Measurements from ENCODE around the gene CORO1A. TPM values are rescaled to one million over a fixed set of nuclear protein-coding genes. Genes with fewer than 3 reads are reported as not detected.
"Not testable (repeated sequence)": the region's sequence is repeated elsewhere in the genome, so short reads cannot be mapped to it uniquely, and the experiment has no call there.

Gene CORO1A
- total RNA-seq, 1 donor from 2014 or later, result 843 TPM

DNA sequence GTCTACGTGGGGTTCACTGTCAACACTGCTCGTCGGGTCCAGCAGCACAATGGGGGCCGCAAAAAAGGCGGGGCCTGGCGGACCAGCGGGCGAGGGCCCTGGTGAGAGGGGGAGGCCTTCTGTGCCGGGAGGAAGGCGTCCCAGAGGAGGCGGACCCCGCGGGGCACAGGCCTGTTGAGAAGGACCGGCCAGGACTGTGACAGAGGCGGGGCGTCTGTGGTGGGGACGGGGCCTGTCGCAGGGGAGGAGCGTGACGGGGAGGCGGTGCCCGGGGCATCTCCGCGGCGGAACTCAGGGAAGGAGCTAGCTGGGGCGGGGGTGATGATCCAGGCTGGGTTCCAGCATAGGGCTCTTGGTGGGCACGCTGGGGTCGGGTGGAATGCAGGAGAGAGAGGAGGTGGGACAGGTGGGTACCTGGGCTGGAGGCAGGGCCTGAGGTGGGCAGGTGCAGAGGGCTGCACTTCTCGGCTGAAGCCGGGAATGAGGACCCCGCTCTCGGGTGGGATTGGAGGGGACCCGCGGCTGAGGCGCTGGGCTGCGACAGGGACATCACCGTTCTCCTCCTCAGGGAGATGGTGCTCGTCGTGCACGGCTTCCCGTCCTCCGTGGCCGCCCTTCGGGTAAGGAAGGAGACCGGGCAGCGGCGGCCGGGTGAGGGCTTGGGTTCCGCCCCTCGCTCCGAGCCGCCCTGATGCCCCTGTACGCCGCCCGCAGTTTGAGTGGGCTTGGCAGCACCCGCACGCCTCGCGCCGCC lies 10.9 kb downstream of the CORO1A start:
- H3K9me3 Mint-ChIP-seq; H3K4me3 Mint-ChIP-seq (ENCODE audit: low read depth); H3K27me3 Mint-ChIP-seq (ENCODE audit: low read depth); intact Hi-C loops (cut with micrococcal nuclease); H3K27ac Mint-ChIP-seq; H3K36me3 Mint-ChIP-seq (ENCODE audit: low read depth); H3K4me1 Mint-ChIP-seq (ENCODE audit: low read depth): not testable (repeated sequence)
- peak; percentile 13 for DNase-seq (ENCODE audit: low spot score)

- not testable (repeated sequence) for H3K27ac Mint-ChIP-seq
Observed at GRCh38 chr16:30197001-30197400, 13.6 kb downstream of the CORO1A start.

DNA sequence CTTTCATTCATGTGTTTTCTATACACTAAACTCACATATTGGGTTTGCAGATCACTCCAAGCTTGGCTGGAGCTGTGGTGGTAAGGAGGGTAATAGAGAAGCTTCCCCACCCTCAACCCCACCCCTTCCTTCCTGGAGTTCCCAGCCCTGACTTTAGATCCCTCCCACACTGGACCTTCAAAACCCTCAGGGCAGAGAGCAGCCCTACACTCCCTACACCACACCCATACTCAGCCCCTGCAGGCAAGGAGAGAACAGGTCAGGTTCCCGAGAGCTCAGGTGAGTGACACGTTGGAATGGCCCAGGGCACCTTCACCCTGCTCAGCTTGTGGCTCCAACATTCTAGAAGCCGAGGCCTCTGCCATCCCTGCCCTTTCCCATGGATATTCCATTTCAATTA lies 15.6 kb downstream of the CORO1A start, which contains the start of gene SULT1A3:
TSS of gene SULT1A3 (plus strand) at position 207 of the 400 bp plus-strand sequence. CDS start 1,474 bp downstream, outside the sequence.
- H3K9me3 Mint-ChIP-seq; DNase-seq (ENCODE audit: low spot score); intact Hi-C loops (cut with micrococcal nuclease); H3K4me1 Mint-ChIP-seq (ENCODE audit: low read depth); H3K27me3 Mint-ChIP-seq (ENCODE audit: low read depth); H3K27ac Mint-ChIP-seq; H3K4me3 Mint-ChIP-seq (ENCODE audit: low read depth); H3K36me3 Mint-ChIP-seq (ENCODE audit: low read depth): not testable (repeated sequence)

More at GRCh38 chr16:30197001-30197400, 13.6 kb downstream of the CORO1A start:
- H3K36me3 Mint-ChIP-seq (ENCODE audit: low read depth); H3K4me1 Mint-ChIP-seq (ENCODE audit: low read depth); H3K27me3 Mint-ChIP-seq (ENCODE audit: low read depth); H3K9me3 Mint-ChIP-seq; intact Hi-C loops (cut with micrococcal nuclease); H3K4me3 Mint-ChIP-seq (ENCODE audit: low read depth): not testable (repeated sequence)
- peak; percentile 5 for DNase-seq (ENCODE audit: low spot score)

GRCh38 chr16:30199608-30200343 lies 16.4 kb downstream of the CORO1A start:
- H3K4me3 Mint-ChIP-seq (ENCODE audit: low read depth); H3K9me3 Mint-ChIP-seq; DNase-seq (ENCODE audit: low spot score); H3K27me3 Mint-ChIP-seq (ENCODE audit: low read depth); H3K4me1 Mint-ChIP-seq (ENCODE audit: low read depth); H3K36me3 Mint-ChIP-seq (ENCODE audit: low read depth); intact Hi-C loops (cut with micrococcal nuclease); H3K27ac Mint-ChIP-seq: not testable (repeated sequence)

DNA sequence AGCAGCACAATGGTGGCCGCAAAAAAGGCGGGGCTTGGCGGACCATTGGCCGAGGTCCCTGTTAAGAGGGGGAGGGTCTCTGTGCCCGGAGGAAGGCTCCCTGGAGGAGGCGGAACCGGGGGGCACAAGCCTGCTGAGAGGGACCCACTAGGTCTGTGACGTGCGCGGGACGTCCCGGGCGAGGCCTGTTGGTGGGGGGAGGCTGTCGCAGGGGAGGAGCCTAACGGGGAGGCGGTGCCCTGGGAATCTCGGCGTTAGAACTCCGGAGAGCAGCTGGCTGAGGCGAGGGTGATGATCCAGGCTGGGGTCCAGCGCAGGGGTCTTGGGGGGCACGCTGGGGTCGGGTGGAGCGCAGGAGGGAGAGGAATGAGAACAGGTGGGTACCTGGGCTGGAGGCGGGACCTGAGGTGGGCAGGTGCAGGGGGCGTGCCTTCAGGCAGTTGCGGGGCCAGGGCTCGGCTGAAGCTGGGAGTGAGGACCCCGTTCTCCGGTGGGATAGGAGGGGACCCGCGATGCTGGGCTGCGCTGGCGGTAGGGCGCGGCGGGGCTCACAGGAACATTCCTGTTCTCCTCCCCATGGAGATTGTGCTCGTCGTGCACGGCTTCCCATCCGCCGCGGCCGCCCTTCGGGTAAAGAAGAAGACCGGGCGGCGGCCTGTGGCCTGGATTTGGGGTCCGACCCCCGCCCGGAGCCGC lies 22.3 kb downstream of the CORO1A start:
- H3K27me3 Mint-ChIP-seq (ENCODE audit: low read depth); DNase-seq (ENCODE audit: low spot score); intact Hi-C loops (cut with micrococcal nuclease); H3K9me3 Mint-ChIP-seq; H3K4me3 Mint-ChIP-seq (ENCODE audit: low read depth); H3K36me3 Mint-ChIP-seq (ENCODE audit: low read depth); H3K27ac Mint-ChIP-seq; H3K4me1 Mint-ChIP-seq (ENCODE audit: low read depth): not testable (repeated sequence)

- H3K9me3 Mint-ChIP-seq; H3K27ac Mint-ChIP-seq; intact Hi-C loops (cut with micrococcal nuclease); H3K4me1 Mint-ChIP-seq (ENCODE audit: low read depth); H3K4me3 Mint-ChIP-seq (ENCODE audit: low read depth); DNase-seq (ENCODE audit: low spot score); H3K27me3 Mint-ChIP-seq (ENCODE audit: low read depth); H3K36me3 Mint-ChIP-seq (ENCODE audit: low read depth): not testable (repeated sequence)
Observed at GRCh38 chr16:30206252-30206651, 22.9 kb downstream of the CORO1A start.

DNA sequence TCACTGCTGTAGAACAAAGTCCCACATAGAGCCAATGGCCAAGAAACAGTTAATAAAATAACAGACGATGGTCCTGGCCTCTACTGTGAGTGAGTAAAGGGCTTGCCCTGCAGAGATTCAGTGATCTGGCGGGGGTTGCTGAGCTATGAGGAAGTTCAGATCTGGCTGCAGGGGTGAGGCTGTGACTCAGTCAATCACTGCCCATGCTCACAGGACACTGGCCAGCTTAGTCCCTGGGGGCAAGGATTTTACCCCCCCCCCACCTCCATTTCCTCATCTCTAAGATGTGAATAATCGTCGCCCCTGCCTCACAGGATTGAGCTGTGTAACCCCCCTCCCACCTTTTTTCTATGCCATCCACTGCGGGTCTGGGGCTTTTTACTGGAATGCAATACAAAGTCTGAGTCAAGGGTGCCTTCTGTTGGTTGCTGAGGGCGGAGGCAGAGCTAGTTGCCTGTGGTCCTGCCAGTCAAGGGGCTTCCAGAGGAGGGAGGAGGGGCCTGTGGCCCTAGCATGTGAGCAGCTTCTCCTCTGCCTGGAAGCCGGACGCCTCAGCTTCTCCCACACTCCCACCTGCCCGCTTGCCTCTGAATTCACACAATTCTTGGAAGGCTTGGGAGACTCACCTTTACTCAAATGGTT lies 23.8 kb downstream of the CORO1A start:
- H3K27ac Mint-ChIP-seq; H3K4me3 Mint-ChIP-seq (ENCODE audit: low read depth); DNase-seq (ENCODE audit: low spot score); H3K27me3 Mint-ChIP-seq (ENCODE audit: low read depth); H3K36me3 Mint-ChIP-seq (ENCODE audit: low read depth); H3K9me3 Mint-ChIP-seq; H3K4me1 Mint-ChIP-seq (ENCODE audit: low read depth); intact Hi-C loops (cut with micrococcal nuclease): not testable (repeated sequence)

DNA sequence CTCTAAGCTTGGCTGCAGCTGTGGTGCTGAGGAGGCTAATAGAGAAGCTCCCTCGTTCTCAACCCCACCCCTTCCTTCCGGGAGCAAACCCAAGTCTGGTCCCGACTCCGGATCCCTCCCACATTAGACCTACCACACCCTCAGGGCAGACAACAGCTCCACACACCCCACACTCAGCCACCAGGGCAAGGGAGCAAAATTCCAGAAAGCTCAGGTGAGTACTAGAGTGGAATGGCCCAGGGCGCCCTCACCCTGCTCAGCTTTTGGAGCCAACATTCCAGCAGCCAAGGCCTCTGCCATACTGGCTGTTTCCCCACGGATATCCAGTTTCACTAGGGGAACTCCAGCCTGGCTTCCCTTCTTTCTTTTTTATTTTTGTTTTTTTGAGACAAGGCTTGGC lies 25.6 kb downstream of the CORO1A start:
- H3K4me3 Mint-ChIP-seq (ENCODE audit: low read depth); H3K4me1 Mint-ChIP-seq (ENCODE audit: low read depth); H3K9me3 Mint-ChIP-seq; intact Hi-C loops (cut with micrococcal nuclease); H3K27ac Mint-ChIP-seq; H3K36me3 Mint-ChIP-seq (ENCODE audit: low read depth); H3K27me3 Mint-ChIP-seq (ENCODE audit: low read depth): not testable (repeated sequence)
- DNase-seq (ENCODE audit: low spot score), result peak; percentile 10

DNA sequence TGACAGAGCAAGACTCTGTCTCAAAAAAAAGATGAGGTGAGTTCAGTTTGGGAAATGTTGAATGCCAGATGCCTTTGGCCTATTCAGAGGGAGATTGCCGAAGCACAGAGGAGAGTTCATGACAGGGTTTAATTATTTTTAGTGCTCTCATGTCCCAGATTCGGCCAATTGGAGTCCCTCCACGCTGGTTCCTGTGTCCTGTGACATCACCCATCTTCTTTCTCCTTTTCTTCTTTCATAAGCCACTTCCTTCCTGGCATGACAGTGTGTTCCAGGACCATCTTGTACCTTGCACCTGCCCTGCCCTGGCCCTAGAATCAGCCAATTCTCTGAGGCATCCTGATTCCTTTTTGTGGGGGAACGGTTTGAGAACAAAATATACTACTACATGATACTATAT lies 28.0 kb downstream of the CORO1A start:
- H3K27ac Mint-ChIP-seq; intact Hi-C loops (cut with micrococcal nuclease); H3K4me1 Mint-ChIP-seq (ENCODE audit: low read depth); H3K27me3 Mint-ChIP-seq (ENCODE audit: low read depth); H3K9me3 Mint-ChIP-seq; H3K36me3 Mint-ChIP-seq (ENCODE audit: low read depth); DNase-seq (ENCODE audit: low spot score); H3K4me3 Mint-ChIP-seq (ENCODE audit: low read depth): not testable (repeated sequence)

- intact Hi-C loops (cut with micrococcal nuclease); H3K36me3 Mint-ChIP-seq (ENCODE audit: low read depth); H3K9me3 Mint-ChIP-seq; H3K4me1 Mint-ChIP-seq (ENCODE audit: low read depth); H3K4me3 Mint-ChIP-seq (ENCODE audit: low read depth); H3K27me3 Mint-ChIP-seq (ENCODE audit: low read depth); H3K27ac Mint-ChIP-seq: not testable (repeated sequence)
- DNase-seq (ENCODE audit: low spot score), result peak; percentile 6
Observed at GRCh38 chr16:30217082-30217481, 33.7 kb downstream of the CORO1A start.

All from activated T-helper 2 cell treated with anti-CD3 and anti-CD28 coated beads, Interferon-gamma antibody, Interleukin-2, Interleukin-4, amounts not matched to agents 10 μg/mL and 5 μg/mL and 100 μg/mL, durations not matched to agents 14 hours and 24 hours and 36 hours (primary cell).